NCI-H2227 treated with DMSO at 0.1 percent for 48 hours (cell line): ENCODE measurements around the gene ROCK2.
"Not testable (repeated sequence)": the region's sequence is repeated elsewhere in the genome, so short reads cannot be mapped to it uniquely, and the experiment has no call there.

Experiments
- DNase-seq: peaks from one replicate; lab custom pipeline; 2025; lab: John Stamatoyannopoulos, UW

Gene ROCK2

GRCh38 chr2:11264818-11265217 is 79.6 kb downstream of the ROCK2 start:
- DNase-seq, result no peak

GRCh38 chr2:11264007-11264406 is 80.4 kb downstream of the ROCK2 start:
- DNase-seq, result no peak

GRCh38 chr2:11263177-11263576 is 81.3 kb downstream of the ROCK2 start:
- no peak for DNase-seq

GRCh38 chr2:11262438-11262837 is 82.0 kb downstream of the ROCK2 start:
- DNase-seq, result not testable (repeated sequence)

- DNase-seq, result not testable (repeated sequence)
Measured at GRCh38 chr2:11261564-11261963, 82.9 kb downstream of the ROCK2 start.

GRCh38 chr2:11260979-11261378 is 83.5 kb downstream of the ROCK2 start:
- DNase-seq, result no peak

- DNase-seq, result no peak
Measured at GRCh38 chr2:11257964-11258363, 86.5 kb downstream of the ROCK2 start.

GRCh38 chr2:11257078-11257477 is 87.4 kb downstream of the ROCK2 start:
- DNase-seq, result no peak

GRCh38 chr2:11256166-11256565 is 88.3 kb downstream of the ROCK2 start:
- DNase-seq, result no peak

- peak; percentile 91 for DNase-seq
Measured at GRCh38 chr2:11254100-11254536, 90.3 kb downstream of the ROCK2 start.

- DNase-seq, result not testable (repeated sequence)
Measured at GRCh38 chr2:11252458-11252857, 92.0 kb downstream of the ROCK2 start.

GRCh38 chr2:11250400-11251196 is 93.8 kb downstream of the ROCK2 start:
- no peak for DNase-seq

- no peak for DNase-seq
Measured at GRCh38 chr2:11245322-11245721, 99.1 kb downstream of the ROCK2 start.

- DNase-seq, result no peak
Measured at GRCh38 chr2:11244091-11244826, 100.2 kb downstream of the ROCK2 start.

- no peak for DNase-seq
Measured at GRCh38 chr2:11243512-11243911, 100.9 kb downstream of the ROCK2 start.

GRCh38 chr2:11242542-11243174 is 101.8 kb downstream of the ROCK2 start:
- DNase-seq, result no peak

GRCh38 chr2:11241412-11242203 is 102.8 kb downstream of the ROCK2 start:
- DNase-seq, result no peak

GRCh38 chr2:11239666-11240462 is 104.6 kb downstream of the ROCK2 start:
- no peak for DNase-seq

- no peak for DNase-seq
Measured at GRCh38 chr2:11239147-11239546, 105.3 kb downstream of the ROCK2 start.

GRCh38 chr2:11237122-11237521 is 107.3 kb downstream of the ROCK2 start:
- no peak for DNase-seq

- no peak for DNase-seq
Measured at GRCh38 chr2:11236335-11236734, 108.1 kb downstream of the ROCK2 start.
